ENCODE data around the gene KIZ.

KIZ gene

DNA sequence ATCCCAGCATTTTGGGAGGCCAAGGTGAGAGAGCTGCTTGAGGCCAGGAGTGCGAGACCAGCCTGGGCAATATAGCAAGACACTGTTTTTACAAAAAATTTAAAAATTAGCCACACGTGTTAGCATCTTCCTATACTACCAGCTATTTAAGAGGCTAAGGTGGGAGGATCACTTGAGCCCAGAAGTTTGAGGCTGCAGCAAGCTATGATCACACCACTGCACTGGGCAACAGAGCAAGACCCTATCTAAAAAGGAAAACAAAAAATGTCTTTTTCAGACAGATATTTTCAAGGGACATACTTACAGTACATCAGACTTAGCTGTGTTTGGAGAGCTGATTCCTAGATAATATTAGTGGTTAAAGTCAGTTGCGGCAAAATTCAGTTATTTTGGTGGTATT lies 104.3 kb downstream of the KIZ start:
- DNase-seq = no peak
- TF ChIP-seq, protein P1, sequence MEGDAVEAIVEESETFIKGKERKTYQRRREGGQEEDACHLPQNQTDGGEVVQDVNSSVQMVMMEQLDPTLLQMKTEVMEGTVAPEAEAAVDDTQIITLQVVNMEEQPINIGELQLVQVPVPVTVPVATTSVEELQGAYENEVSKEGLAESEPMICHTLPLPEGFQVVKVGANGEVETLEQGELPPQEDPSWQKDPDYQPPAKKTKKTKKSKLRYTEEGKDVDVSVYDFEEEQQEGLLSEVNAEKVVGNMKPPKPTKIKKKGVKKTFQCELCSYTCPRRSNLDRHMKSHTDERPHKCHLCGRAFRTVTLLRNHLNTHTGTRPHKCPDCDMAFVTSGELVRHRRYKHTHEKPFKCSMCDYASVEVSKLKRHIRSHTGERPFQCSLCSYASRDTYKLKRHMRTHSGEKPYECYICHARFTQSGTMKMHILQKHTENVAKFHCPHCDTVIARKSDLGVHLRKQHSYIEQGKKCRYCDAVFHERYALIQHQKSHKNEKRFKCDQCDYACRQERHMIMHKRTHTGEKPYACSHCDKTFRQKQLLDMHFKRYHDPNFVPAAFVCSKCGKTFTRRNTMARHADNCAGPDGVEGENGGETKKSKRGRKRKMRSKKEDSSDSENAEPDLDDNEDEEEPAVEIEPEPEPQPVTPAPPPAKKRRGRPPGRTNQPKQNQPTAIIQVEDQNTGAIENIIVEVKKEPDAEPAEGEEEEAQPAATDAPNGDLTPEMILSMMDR (IDR thresholded peaks at IDR 0.05; ENCODE audit: low read depth, low read length) = no peak
- Histone ChIP-seq H3K36me3 (peaks cover 3% of the 10 kb centered on the region; the same call in 1 of the 2 replicates), H3K4me3 (ENCODE audit: low read depth, low read length) (no peak overlapping the region), H3K27me3 (ENCODE audit: insufficient read depth, low read depth, severe bottlenecking) (no peaks in the 10 kb centered on the region), H3K27ac (no peak overlapping the region), H3K9me3 (ENCODE audit: severe bottlenecking) (no peaks in the 10 kb centered on the region)

GRCh38 chr20:21230686-21231085 lies 104.8 kb downstream of the KIZ start:
- Histone ChIP-seq H3K36me3 (peaks cover 3% of the 10 kb centered on the region; the same call in 1 of the 2 replicates), H3K9me3 (ENCODE audit: severe bottlenecking) (no peaks in the 10 kb centered on the region), H3K4me3 (ENCODE audit: low read depth, low read length) (no peak overlapping the region), H3K27ac (no peak overlapping the region), H3K27me3 (ENCODE audit: insufficient read depth, low read depth, severe bottlenecking) (no peaks in the 10 kb centered on the region)
- TF ChIP-seq, protein P1 (IDR thresholded peaks at IDR 0.05; ENCODE audit: low read depth, low read length) = no peak
- no peak for DNase-seq

- Histone ChIP-seq H3K27ac (no peak overlapping the region), H3K36me3 (peaks cover 3% of the 10 kb centered on the region; the same call in 1 of the 2 replicates), H3K4me3 (ENCODE audit: low read depth, low read length) (no peak overlapping the region), H3K9me3 (ENCODE audit: severe bottlenecking) (no peaks in the 10 kb centered on the region), H3K27me3 (ENCODE audit: insufficient read depth, low read depth, severe bottlenecking) (no peaks in the 10 kb centered on the region)
- TF ChIP-seq, protein P1 (IDR thresholded peaks at IDR 0.05; ENCODE audit: low read depth, low read length) = no peak
- DNase-seq = no peak
Observed at GRCh38 chr20:21232546-21233280, 106.8 kb downstream of the KIZ start.

GRCh38 chr20:21234324-21234723 lies 108.4 kb downstream of the KIZ start:
- Histone ChIP-seq H3K4me3 (ENCODE audit: low read depth, low read length) (no peak overlapping the region), H3K27ac (no peak overlapping the region), H3K9me3 (ENCODE audit: severe bottlenecking) (no peaks in the 10 kb centered on the region), H3K27me3 (ENCODE audit: insufficient read depth, low read depth, severe bottlenecking) (no peaks in the 10 kb centered on the region), H3K36me3 (no peaks in the 10 kb centered on the region; the same call in 1 of the 2 replicates)
- DNase-seq = no peak
- TF ChIP-seq, protein P1 (IDR thresholded peaks at IDR 0.05; ENCODE audit: low read depth, low read length) = no peak

GRCh38 chr20:21234806-21235483 lies 109.1 kb downstream of the KIZ start:
- Histone ChIP-seq H3K27ac (no peak overlapping the region), H3K27me3 (ENCODE audit: insufficient read depth, low read depth, severe bottlenecking) (no peaks in the 10 kb centered on the region), H3K9me3 (ENCODE audit: severe bottlenecking) (no peaks in the 10 kb centered on the region), H3K36me3 (no peaks in the 10 kb centered on the region), H3K4me3 (ENCODE audit: low read depth, low read length) (no peak overlapping the region)
- no peak for DNase-seq
- TF ChIP-seq, protein P1 (IDR thresholded peaks at IDR 0.05; ENCODE audit: low read depth, low read length) = no peak
